ENCODE data around the gene FMN1. TPM values are rescaled to one million over a fixed set of nuclear protein-coding genes. Genes with fewer than 3 reads are reported as not detected.

FMN1 gene
- total and polyA plus RNA-seq, 11 donors = 0.61 to 10.6 (median 3.6) TPM

- 83 to 96% (median 86%) methylated on average over 4 of the region's 4 CpGs for WGBS, 4 donors
- ATAC-seq = no peak
These were observed 289.0 kb downstream of the FMN1 start for GRCh38 chr15:32905481-32905880.

GRCh38 chr15:32904448-32904847, 290.1 kb downstream of the FMN1 start:
- no peaks in the 10 kb centered on the region for H3K9me3 ChIP-seq

More at GRCh38 chr15:32905481-32905880, 289.0 kb downstream of the FMN1 start:
- Histone ChIP-seq H3K4me1 (peaks cover 0 to 14% (median 0%) of the 10 kb centered on the region in 12 donors), H3K36me3 (no peaks in the 10 kb centered on the region), H3K27ac (no peak overlapping the region), H3K9me3 (no peaks in the 10 kb centered on the region), H3K27me3 (no peaks in the 10 kb centered on the region), H3K4me3 (no peak overlapping the region)
- TF ChIP-seq CTCF (IDR thresholded peaks at IDR 0.05) (no peak), POLR2A (IDR thresholded peaks at IDR 0.05) (no peak)
- intact Hi-C loops (cut with DNase I) = loop anchor here in 1 of 10 donors (2.0 kb wide), 1 partner anchor 19 kb away; no protein-coding TSS in a partner anchor
- no peak for DNase-seq

GRCh38 chr15:32903591-32904290, 290.8 kb downstream of the FMN1 start:
- no peak for DNase-seq
- Histone ChIP-seq H3K4me3 (no peak overlapping the region), H3K27ac (no peak overlapping the region), H3K27me3 (no peaks in the 10 kb centered on the region), H3K4me1 (peaks cover 0 to 7% (median 0%) of the 10 kb centered on the region in 12 donors), H3K36me3 (peaks cover 0 to 5% (median 0%) of the 10 kb centered on the region in 9 donors), H3K9me3 (no peaks in the 10 kb centered on the region)
- TF ChIP-seq CTCF (IDR thresholded peaks at IDR 0.05) (no peak), POLR2A (IDR thresholded peaks at IDR 0.05) (no peak)
- WGBS, 4 donors = 57 to 70% (median 67%) methylated on average over 10 of the region's 10 CpGs
- intact Hi-C loops (cut with DNase I) = loop anchor here in 1 of 10 donors (2.0 kb wide), 1 partner anchor 21 kb away; no protein-coding TSS in a partner anchor
- ATAC-seq = no peak

More at GRCh38 chr15:32904448-32904847, 290.1 kb downstream of the FMN1 start:
- peaks cover 0 to under 1% (median 0%) of the 10 kb centered on the region in 9 donors for H3K36me3 ChIP-seq
- intact Hi-C loops (cut with DNase I) = loop anchor here in 1 of 10 donors (2.0 kb wide), 1 partner anchor 20 kb away; no protein-coding TSS in a partner anchor
- no peaks in the 10 kb centered on the region for H3K27me3 ChIP-seq
- 78 to 88% (median 86%) methylated on average over 2 of the region's 2 CpGs for WGBS, 4 donors
- no peak for TF ChIP-seq POLR2A (IDR thresholded peaks at IDR 0.05)
- TF ChIP-seq CTCF (IDR thresholded peaks at IDR 0.05) = no peak
- H3K27ac ChIP-seq = no peak overlapping the region
- DNase-seq (no peak), ATAC-seq (no peak)
- H3K4me1 ChIP-seq = peaks cover 0 to 12% (median 0%) of the 10 kb centered on the region in 12 donors
- H3K4me3 ChIP-seq = no peak overlapping the region

- no peak for TF ChIP-seq CTCF (IDR thresholded peaks at IDR 0.05)
- no peak for TF ChIP-seq POLR2A (IDR thresholded peaks at IDR 0.05)
- intact Hi-C loops (cut with DNase I) = no loop called here
- DNase-seq (no peak), ATAC-seq (no peak)
- Histone ChIP-seq H3K4me1 (no peaks in the 10 kb centered on the region), H3K27ac (no peak overlapping the region), H3K36me3 (peaks cover 0 to 5% (median 0%) of the 10 kb centered on the region in 9 donors), H3K27me3 (no peaks in the 10 kb centered on the region), H3K9me3 (no peaks in the 10 kb centered on the region), H3K4me3 (no peak overlapping the region)
- 53 to 61% (median 59%) methylated on average over 3 of the region's 3 CpGs for WGBS, 4 donors
These were observed 292.5 kb downstream of the FMN1 start for GRCh38 chr15:32901995-32902394.
